PFSK-1 (cell line): ENCODE measurements around the gene TAGLN2.

Source experiments
- FOXP2 ChIP-seq: optimal IDR thresholded peaks from 2 replicates; pipeline ENCODE3; 2011; ENCODE audit warnings: borderline replicate concordance, control low read depth, inconsistent platforms; ENCODE audit not compliant: insufficient read depth; ENCODE audit errors: extremely low read length, extremely low read depth
- POLR2AphosphoS5 ChIP-seq: IDR thresholded peaks from 2 replicates; pipeline ENCODE4 v1.6.1; 2012; ENCODE audit warnings: low read depth, mild to moderate bottlenecking, control low read depth, low read length, moderate library complexity
- SIN3A ChIP-seq: IDR thresholded peaks from 2 replicates; pipeline ENCODE4 v1.6.1; 2012; ENCODE audit warnings: mild to moderate bottlenecking, low read length, moderate library complexity, borderline replicate concordance; ENCODE audit not compliant: insufficient read depth
- TAF1 ChIP-seq: IDR thresholded peaks from 2 replicates; pipeline ENCODE4 v1.6.1; 2012; ENCODE audit warnings: low read length, control low read depth, borderline replicate concordance; ENCODE audit not compliant: insufficient read depth
- TF ChIP-seq, protein P1 (sequence below), 2 experiments: IDR thresholded peaks; 2 replicates each; pipeline versions ENCODE4 v1.6.1 to v1.8.0; 2011 to 2012; ENCODE audit warnings: low read depth in 2 of 2, low read length in 2 of 2, control low read depth in 1 of 2, inconsistent platforms in 1 of 2, mild to moderate bottlenecking in 1 of 2, moderate library complexity in 1 of 2; ENCODE audit not compliant: insufficient read depth in 1 of 2

TAGLN2 gene

DNA sequence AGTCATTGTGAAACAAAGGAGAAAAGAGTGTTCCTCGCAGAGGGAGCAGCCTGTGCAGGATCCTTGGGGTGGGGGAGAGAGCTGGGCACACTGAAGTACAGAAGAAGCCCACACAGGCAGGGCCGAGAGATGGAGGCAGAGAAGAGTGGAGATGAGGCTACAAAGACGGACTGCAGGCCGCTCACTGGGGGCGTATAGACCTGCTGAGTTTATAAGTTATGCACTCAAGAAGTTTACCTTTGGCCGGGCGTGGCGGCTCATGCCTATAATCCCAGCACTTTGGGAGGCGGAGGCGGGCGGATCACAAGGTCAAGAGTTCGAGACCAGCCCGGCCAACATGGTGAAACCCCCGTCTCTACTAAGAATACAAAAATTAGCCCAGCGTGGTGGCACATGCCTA is 36.3 kb upstream of the TAGLN2 start:
- TF ChIP-seq SIN3A (no peak), TAF1 (no peak), FOXP2 (no peak), POLR2AphosphoS5 (no peak)
- TF ChIP-seq, protein P1, sequence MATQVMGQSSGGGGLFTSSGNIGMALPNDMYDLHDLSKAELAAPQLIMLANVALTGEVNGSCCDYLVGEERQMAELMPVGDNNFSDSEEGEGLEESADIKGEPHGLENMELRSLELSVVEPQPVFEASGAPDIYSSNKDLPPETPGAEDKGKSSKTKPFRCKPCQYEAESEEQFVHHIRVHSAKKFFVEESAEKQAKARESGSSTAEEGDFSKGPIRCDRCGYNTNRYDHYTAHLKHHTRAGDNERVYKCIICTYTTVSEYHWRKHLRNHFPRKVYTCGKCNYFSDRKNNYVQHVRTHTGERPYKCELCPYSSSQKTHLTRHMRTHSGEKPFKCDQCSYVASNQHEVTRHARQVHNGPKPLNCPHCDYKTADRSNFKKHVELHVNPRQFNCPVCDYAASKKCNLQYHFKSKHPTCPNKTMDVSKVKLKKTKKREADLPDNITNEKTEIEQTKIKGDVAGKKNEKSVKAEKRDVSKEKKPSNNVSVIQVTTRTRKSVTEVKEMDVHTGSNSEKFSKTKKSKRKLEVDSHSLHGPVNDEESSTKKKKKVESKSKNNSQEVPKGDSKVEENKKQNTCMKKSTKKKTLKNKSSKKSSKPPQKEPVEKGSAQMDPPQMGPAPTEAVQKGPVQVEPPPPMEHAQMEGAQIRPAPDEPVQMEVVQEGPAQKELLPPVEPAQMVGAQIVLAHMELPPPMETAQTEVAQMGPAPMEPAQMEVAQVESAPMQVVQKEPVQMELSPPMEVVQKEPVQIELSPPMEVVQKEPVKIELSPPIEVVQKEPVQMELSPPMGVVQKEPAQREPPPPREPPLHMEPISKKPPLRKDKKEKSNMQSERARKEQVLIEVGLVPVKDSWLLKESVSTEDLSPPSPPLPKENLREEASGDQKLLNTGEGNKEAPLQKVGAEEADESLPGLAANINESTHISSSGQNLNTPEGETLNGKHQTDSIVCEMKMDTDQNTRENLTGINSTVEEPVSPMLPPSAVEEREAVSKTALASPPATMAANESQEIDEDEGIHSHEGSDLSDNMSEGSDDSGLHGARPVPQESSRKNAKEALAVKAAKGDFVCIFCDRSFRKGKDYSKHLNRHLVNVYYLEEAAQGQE (IDR thresholded peaks at IDR 0.05; ENCODE audit: insufficient read depth in 1 of 2, low read depth in 2 of 2, low read length in 2 of 2): no peak

DNA sequence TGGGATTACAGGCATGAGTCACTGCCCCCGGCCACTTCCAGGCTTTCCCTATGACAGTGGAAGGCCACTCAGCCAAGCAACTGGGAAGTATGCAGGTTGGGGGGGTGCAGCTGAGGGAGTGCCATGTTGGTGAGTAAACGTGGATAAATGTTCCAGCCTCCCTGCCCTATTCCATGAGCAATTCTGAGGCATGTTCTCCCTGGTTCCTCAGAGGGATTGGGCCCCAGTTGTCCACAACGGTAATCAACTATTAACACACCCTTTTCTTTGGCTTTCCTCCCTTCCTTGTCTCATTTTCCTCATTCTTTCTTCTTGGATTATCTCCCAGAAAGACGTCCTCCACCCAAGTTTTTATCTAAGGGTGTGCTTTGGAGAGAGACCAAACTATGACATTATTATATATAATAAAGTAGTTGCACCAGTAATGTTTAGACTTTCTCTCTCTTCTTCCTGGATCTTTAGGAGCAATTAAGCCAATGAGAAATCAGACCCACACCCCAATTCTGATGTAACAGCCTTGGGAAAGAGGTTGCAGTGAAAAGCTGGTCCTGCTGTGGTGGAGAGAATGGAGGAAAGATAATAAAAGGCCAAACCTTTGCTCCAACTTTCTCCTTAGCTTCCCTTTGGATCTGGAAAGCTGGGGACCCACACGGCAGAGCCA is 35.5 kb upstream of the TAGLN2 start:
- TF ChIP-seq TAF1: no peak

DNA sequence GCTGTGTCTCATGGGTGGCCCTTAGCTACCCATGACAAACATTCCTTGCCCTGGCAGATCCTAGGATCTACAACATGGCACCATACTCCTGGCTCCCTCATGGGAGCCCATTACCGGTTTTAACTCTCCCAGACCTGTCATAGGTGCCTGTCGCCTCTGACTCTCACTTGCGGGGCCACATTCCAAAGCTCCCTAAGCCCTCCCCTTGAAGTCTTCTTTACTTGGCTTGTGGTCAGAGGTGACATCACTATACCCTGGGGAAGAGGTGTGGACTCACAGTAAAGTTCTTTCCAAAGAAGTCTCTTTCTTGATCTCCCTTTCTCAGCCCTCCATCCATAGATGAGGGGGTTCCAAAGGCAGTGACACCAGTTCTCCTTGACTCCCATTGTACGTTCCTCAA is 34.1 kb upstream of the TAGLN2 start:
- TF ChIP-seq TAF1 (no peak), FOXP2 (no peak), SIN3A (no peak), POLR2AphosphoS5 (no peak)
- TF ChIP-seq, protein P1 (IDR thresholded peaks at IDR 0.05; ENCODE audit: insufficient read depth in 1 of 2, low read depth in 2 of 2, low read length in 2 of 2): no peak

DNA sequence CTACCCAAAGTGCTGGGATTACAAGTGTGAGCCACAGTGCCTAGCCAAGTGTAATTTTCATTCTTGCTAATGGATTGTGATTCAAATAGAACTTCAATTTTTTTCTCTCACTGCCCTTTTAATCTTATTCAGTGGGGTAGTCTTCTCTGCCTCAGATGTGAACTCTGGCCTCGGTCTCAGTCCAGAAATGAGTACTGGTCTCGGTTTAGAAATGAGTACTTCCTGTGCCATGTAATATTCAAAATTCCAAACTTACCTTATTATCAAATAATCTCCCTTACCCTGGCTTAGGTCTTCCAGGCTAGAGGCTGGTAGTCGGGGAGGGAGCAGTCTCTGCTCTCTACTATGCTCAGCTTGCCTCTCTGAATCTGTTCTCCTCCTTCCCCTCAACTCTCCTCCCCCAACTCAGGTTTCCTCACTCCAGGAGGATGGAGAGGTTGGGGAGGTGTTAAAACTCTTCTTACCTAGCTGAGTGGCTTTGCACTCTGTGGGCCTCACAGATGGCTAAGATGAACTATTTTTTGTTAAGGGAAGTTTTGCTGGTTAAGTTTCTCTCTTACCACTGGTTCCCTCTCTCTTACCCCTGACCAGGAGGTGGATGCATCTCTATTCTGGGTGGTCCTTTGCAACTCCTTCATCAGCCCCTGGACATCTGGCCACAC is 33.5 kb upstream of the TAGLN2 start:
- TF ChIP-seq FOXP2 (no peak), SIN3A (no peak), TAF1 (no peak), POLR2AphosphoS5 (no peak)
- TF ChIP-seq, protein P1 (IDR thresholded peaks at IDR 0.05; ENCODE audit: insufficient read depth in 1 of 2, low read depth in 2 of 2, low read length in 2 of 2): no peak

DNA sequence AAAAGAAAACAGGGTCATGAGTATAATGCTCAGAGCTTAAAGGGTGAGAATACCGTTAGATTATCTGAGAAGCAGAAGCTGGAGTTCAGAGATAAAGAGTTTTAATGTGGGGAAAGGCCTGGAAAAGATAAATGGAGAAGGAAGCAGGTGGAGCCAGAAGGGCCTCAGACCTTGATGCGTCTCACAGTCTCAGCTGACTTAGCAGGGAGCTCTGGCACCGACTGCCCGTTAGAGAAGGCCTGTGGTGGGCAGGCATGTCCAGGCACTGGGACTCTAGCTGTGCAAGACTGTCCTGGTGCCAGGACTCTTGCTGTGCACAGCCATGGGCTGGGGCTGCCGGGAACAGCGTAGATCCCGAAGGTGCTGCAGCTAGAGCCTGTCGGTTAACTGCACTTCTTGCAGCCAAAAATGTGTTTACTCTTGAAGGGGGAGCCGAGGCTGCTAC is 32.5 kb upstream of the TAGLN2 start:
- TF ChIP-seq SIN3A (no peak), TAF1 (no peak), POLR2AphosphoS5 (no peak)
- TF ChIP-seq, protein P1 (IDR thresholded peaks at IDR 0.05; ENCODE audit: insufficient read depth in 1 of 2, low read depth in 2 of 2, low read length in 2 of 2): no peak
